ENCODE data around the gene LHFPL4. TPM values are rescaled to one million over a fixed set of nuclear protein-coding genes. Genes with fewer than 3 reads are reported as not detected.

The LHFPL4 gene
- total RNA-seq, 1 donor from 2014 or later: not detected

- no peak for DNase-seq (ENCODE audit: low read depth)
- Histone ChIP-seq H3K4me3 (ENCODE audit: low read depth, low read length) (no peak overlapping the region), H3K27me3 (ENCODE audit: control insufficient read depth, insufficient read depth, low read length) (peaks cover 2% of the 10 kb centered on the region), H3K36me3 (ENCODE audit: control insufficient read depth, insufficient read depth, low read length) (no peaks in the 10 kb centered on the region)
- TF ChIP-seq CTCF (IDR thresholded peaks at IDR 0.05; ENCODE audit: insufficient read depth, low read length, poor library complexity, severe bottlenecking): no peak
Measured at GRCh38 chr3:9514956-9515355, 38.7 kb downstream of the LHFPL4 start.

DNA sequence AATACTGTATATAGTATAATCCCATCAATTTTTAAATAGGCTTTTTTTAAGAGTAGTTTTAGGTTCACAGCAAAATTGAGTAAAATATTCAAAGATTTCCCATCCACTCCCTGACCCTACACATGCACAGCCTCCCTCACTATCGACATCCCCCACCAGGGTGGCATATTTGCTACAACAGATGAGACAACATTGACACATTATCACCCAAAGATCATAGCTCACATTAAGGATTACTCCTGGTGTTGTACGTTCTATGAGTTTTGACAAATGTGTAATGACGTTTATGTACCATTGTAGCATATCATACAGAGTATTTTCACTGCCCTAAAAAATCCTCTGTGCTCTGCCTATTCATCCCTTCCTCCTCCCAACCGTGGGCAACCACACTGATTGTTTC is 39.3 kb downstream of the LHFPL4 start:
- no peak overlapping the region for H3K4me3 ChIP-seq (ENCODE audit: low read depth, low read length)
- peaks cover 9% of the 10 kb centered on the region for H3K27me3 ChIP-seq (ENCODE audit: control insufficient read depth, insufficient read depth, low read length)
- DNase-seq (ENCODE audit: low read depth): no peak
- no peak for TF ChIP-seq CTCF (IDR thresholded peaks at IDR 0.05; ENCODE audit: insufficient read depth, low read length, poor library complexity, severe bottlenecking)
- H3K36me3 ChIP-seq (ENCODE audit: control insufficient read depth, insufficient read depth, low read length): no peaks in the 10 kb centered on the region

GRCh38 chr3:9512456-9513045 is 41.1 kb downstream of the LHFPL4 start:
- DNase-seq (ENCODE audit: low read depth): no peak
- Histone ChIP-seq H3K4me3 (ENCODE audit: low read depth, low read length) (no peak overlapping the region), H3K27me3 (ENCODE audit: control insufficient read depth, insufficient read depth, low read length) (peaks cover 21% of the 10 kb centered on the region), H3K36me3 (ENCODE audit: control insufficient read depth, insufficient read depth, low read length) (no peaks in the 10 kb centered on the region)
- TF ChIP-seq CTCF (IDR thresholded peaks at IDR 0.05; ENCODE audit: insufficient read depth, low read length, poor library complexity, severe bottlenecking): no peak

DNA sequence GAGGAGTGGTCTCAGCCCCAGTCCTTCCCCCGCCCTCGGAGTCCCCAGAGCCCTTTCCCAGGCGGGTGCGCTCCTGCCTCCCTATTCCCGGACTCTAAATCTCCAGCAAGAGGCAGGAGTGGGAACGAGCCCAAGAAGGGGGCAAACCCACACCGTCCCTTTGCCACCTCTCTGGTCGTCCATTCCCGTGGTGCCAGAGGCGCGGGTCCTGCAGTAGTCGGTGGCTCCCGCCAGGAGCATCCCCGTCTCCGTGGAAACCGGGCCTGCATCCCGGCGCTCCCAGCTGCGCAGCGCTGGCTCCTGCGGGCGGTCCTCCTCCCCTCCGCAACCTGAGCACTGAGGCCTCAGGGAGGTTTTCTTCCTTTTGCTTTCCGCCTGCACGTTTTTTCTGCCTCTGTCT is 44.8 kb downstream of the LHFPL4 start:
- Histone ChIP-seq H3K36me3 (ENCODE audit: control insufficient read depth, insufficient read depth, low read length) (no peaks in the 10 kb centered on the region), H3K27me3 (ENCODE audit: control insufficient read depth, insufficient read depth, low read length) (peaks cover 26% of the 10 kb centered on the region), H3K4me3 (ENCODE audit: low read depth, low read length) (no peak overlapping the region)
- no peak for TF ChIP-seq CTCF (IDR thresholded peaks at IDR 0.05; ENCODE audit: insufficient read depth, low read length, poor library complexity, severe bottlenecking)
- no peak for DNase-seq (ENCODE audit: low read depth)

GRCh38 chr3:9507586-9508578 is 45.7 kb downstream of the LHFPL4 start:
- Histone ChIP-seq H3K36me3 (ENCODE audit: control insufficient read depth, insufficient read depth, low read length) (no peaks in the 10 kb centered on the region), H3K4me3 (ENCODE audit: low read depth, low read length) (no peak overlapping the region), H3K27me3 (ENCODE audit: control insufficient read depth, insufficient read depth, low read length) (peaks cover 26% of the 10 kb centered on the region)
- no peak for DNase-seq (ENCODE audit: low read depth)
- no peak for TF ChIP-seq CTCF (IDR thresholded peaks at IDR 0.05; ENCODE audit: insufficient read depth, low read length, poor library complexity, severe bottlenecking)

All from kidney epithelial cell (primary cell).